GM21367 (cell line): ENCODE data around the gene B3GNT3.

Experiments
- ATAC-seq: cut with Tn5 transposase; IDR thresholded peaks from one replicate; pipeline ENCODE4 v1.9.1; 2021; ENCODE audit not compliant: unreplicated experiment

Gene B3GNT3, protein sequence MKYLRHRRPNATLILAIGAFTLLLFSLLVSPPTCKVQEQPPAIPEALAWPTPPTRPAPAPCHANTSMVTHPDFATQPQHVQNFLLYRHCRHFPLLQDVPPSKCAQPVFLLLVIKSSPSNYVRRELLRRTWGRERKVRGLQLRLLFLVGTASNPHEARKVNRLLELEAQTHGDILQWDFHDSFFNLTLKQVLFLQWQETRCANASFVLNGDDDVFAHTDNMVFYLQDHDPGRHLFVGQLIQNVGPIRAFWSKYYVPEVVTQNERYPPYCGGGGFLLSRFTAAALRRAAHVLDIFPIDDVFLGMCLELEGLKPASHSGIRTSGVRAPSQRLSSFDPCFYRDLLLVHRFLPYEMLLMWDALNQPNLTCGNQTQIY

DNA sequence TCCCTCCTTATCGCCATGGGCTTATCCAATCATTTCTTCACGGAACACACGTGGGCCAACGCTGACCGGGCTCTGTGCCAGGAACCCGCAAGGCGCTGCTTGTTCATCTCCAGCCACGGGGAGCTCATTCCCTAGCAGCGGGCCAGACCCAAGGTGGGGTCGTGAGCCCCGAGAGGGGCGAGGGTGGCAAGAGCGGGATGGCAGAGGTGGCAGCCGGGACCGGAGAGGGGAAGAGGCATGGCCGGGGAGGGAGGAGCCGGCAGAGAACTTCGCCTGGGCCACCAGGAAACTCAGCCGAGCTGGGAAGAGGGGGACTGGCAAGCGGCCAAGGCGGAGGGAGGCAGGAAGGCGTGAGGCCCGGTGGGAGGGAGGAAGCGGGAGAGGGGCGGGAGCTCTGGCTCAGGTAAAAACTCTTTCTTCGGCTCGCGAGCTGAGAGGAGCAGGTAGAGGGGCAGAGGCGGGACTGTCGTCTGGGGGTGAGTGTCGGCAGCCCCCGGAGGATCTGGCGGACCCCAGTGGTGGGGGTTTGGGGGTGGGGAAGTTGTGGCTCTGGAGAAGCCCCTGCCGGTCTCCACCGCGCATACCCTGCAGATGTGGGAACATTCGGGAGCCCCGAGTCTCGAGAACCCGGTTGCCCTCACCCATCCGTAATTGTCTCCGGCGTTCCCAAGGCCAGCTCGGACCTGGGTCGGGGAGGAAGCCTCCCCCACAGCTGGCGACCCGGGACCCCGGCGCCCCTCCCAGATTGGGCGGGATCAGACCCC lies at the start of gene B3GNT3:
B3GNT3 (plus strand) TSS at position 408 of the 764 bp plus-strand sequence. CDS start 12,670 bp downstream, outside the sequence.
- no peak for ATAC-seq

DNA sequence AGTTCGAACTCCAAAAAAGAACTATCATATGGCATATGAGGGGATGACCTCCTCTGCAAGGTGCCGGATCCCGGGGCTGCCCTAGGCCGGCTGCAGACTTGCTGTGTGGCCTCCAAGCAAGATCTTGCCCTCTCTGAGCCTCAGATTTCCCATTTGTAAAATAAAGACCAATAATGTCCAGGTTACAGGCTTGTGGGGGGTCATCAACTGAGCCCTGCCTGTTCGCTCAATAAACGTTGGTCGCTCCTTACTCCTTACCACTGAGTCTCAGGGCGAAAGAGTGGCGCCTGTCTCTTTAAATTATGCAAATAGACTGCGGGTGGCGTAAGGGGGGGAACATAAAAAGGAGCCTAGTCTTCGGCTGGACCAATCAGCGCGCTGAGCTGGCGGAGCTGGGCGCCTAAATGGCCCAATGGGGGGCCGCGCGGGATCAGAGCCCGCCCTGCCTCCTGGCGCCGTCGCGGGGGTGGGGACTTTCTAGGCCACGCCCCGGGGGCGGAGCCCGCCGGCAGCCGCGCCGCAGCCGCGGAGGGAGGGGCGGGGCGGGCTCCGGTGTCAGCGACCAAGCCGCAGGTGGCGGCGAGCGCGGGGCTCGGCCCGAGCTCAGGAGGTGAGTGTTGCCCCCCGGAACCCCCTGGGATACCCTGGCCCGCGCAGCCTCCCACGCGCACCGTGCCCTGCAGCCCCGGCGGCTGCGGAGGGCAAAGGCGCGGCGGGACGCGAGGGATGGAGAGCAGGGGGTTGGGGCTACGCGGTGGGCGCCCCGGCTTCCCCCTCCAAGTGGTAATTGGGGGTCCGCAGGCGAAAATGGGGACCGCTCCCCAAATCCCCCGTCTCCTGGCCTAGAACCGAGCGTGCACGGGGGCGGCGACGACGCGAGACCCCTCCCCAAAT lies 47.5 kb upstream of the B3GNT3 start:
- peak; percentile 41 for ATAC-seq

DNA sequence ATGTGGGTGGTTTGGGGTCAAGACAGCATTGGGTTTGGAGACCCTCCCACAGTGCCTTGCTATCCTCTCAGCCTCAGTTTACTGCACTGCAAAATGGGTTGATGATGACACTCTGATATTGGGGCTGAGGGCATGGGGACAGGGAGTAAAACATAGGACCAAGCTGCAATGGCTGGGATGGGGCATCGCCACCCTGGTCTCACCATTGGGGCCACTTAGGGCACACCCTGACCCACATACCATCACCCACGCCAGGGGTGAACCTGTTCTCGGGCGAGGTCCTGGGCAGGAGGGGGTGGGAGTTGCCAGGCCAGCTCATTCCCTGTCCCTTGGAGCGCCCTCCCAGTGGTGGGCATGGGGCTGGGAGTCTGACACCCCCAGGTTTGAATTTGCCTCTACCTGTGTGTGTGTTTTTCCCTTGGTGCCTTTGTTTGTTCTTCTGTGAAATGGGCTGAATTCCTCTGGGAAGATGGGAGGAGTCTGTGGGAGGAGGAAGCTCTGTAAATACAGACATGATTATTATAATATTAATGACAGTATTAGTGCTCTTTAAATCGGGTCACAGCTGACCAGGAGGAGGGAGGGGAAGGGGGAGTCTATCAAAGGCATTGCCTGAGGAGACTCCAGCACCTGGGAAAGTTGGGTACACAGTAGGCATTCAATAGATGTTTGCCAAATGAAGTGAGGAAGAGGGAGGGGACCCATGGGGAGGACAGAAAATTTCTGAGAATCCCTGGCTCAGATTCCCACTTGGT lies 45.9 kb upstream of the B3GNT3 start:
- no peak for ATAC-seq

DNA sequence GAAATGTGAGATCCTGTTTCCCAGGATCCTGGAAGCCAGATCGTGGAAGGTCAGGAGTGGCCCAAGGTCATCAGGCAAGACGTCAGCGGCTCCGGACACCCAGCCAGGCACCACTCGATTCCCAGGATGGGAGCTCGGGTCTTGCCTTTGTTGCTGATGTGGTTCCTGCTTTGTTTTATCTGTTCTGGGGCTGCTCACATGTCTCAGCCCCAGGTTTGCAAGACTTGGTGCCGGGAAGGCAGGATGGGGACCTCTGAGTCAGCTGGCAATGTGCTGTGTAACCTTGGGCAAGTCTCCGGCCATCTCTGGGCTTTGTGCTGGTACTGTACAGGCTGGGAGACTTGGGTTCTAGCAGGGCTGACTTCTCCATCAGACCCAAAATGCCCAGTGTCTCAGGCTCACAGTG lies 45.0 kb upstream of the B3GNT3 start:
- no peak for ATAC-seq

DNA sequence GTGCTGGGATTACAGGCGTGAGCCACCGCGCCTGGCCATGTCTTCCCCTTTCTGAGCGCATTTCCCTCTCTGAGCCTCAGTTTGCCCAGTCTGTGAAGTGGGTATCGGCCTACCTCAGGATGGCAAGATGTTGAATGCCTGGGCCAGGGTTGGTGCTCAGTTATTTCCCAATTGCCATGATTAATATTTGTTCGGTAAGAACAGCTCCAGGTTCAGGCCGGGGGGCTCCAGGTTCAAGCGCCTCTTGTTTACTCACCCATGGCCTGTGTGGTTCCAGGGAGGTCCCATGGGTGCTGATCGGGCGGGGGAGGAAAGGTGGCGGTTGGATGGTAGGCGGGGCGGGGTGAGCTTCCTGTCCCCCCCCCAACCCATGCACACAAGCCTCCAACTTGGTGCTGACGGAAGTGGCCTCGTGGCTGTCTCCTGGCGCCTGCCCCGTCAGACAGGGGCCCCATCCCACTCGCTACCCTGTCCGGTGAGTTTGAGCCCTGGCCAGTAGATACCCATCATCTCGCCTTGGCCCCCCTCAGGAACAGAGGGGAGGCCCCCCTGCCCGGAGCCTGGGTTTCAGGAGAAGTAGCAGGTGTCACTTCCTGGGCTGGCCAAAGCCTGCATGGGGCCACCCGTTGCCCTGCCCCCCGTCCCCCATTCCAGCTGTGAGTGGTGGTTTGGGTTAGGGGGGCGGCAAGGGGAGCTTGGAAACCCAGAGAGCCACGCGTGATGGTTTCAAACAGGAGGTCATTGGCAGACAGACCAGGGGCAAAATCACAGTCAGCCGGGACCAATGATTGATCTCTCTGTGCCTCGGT lies 43.6 kb upstream of the B3GNT3 start, which contains the start of gene FCHO1:
FCHO1 (plus strand) TSS at position 375 of the 809 bp plus-strand sequence. CDS start 3,688 bp downstream, outside the sequence.
- no peak for ATAC-seq

DNA sequence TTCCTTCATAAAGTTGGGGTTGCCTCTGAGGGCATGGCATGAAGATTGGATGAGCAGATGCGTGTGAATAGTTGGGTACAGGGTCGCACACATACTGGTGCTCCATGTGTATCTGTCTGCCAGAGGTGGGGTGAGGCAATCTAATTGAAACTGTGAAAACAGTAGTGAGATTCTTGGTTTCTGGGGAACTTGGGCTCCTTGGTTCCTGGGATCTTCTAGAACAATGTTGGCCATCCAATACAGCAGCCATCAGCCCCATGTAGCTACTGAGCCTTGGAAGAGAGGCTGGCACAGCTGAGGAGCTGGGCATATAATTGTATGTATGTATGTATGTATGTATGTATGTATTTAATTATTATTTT lies 43.0 kb upstream of the B3GNT3 start:
- ATAC-seq: no peak

DNA sequence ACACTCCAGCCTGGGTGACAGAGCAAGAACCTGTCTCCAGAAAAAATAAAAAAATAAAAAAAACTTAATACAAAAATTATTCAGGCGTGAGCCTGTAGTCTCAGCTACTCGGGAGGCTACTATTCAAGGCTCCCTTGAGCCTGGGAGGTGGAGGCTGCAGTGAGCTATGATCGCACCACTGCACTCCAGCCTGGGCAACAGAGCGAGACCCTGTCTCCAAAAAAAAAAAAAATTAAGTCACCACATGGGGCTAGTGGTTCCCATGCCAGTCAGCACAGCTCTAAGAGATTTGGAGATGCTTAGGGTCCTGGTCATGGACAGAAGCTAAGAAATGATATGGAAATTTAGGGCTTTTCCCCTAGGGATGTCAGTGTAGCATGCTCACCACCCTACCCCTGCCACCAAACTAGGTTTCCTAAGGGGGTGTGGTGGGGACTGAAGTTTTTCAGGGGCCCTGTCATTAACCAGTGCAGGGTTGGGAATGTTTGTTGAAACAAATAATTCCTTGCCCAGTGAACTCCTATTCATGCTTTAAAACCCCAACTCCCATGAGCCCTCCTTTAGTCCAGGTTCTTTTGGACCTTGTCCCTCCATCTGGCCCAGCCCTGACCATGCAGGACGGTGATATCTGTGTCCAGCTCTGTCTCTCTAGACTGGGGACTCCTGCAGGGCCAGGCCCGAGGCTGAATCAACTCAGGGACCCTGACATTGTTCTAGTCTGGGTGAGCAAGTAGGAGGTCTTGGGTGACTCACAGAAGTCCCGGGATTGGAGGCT lies 41.9 kb upstream of the B3GNT3 start:
- ATAC-seq: no peak

DNA sequence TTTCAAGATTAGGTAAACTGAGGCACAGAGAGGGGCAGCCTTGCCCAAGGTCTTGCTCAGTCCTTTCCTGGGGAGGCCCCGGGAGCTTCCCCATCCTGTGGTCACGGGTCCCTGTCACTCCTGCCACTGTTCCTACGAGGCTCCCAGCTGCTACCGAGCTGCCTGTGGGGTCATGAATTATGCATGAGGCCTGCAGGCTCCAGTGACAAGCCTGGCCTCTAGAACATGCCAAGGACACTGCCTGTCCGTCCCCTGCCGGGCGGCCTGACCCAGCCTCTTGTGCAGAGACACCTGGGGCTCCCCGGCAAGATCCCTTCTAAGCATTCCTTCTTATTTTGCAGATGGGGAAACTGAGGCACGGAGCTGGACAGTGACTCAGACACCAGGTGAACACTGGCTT lies 41.0 kb upstream of the B3GNT3 start:
- no peak for ATAC-seq

DNA sequence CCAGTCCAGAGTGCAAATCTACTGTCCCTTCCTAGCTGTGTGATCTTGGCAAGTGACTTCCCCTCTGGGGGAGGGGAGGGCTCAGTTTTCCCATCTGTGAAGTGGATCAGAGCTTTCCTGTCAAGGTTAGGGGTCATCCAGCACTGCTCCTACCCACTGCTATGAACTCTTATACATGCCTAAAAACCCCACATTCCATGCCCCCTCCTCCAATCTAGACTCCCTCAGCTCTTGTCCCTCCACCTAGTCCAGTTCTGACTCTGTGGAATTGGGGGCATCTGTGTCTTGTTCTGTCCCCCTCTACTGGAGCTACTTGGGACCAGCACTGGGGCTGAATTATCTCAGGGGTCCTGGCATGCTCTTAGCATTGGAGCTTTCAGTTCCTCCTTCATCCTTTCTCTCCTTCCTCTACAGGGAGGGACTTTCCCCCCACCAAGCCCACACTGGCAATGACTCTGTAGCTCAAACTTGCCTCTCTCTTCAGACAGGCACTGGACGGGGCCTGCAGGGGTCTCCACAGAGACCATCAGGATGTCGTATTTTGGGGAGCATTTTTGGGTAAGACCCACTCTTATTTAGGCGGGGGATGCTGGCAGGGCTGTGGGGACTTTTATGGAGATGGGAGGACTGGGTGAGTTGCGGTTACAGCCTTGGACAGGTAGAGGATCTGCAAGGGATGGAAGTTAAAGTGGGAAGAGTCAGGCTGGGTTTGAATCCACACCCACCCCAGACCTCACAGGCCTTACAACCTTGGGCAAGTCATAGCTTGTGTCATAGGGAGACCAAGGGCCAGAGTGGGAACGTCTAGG lies 40.1 kb upstream of the B3GNT3 start:
- ATAC-seq: no peak

DNA sequence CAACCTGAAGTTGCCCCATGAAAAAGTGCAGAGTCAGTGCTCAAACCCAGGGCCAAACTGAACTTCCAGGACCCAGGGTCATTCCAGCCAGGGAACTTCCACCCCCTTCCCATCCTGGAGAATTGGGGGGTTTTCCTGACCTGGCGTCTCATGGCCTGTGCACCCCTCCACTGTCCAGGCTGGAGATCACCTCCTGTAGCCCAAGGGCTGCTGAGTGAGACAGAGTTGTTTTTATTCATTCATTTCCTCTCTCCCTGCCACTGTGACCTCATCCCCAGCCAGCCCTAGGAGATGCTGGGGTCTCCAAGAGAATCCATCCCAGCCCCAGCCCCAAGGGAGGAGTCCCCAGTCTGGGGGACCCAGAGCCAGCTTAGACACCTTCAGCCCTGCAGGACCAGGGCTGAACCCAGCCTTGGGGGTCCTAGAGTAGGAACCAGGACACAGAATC lies 39.5 kb upstream of the B3GNT3 start:
- no peak for ATAC-seq

DNA sequence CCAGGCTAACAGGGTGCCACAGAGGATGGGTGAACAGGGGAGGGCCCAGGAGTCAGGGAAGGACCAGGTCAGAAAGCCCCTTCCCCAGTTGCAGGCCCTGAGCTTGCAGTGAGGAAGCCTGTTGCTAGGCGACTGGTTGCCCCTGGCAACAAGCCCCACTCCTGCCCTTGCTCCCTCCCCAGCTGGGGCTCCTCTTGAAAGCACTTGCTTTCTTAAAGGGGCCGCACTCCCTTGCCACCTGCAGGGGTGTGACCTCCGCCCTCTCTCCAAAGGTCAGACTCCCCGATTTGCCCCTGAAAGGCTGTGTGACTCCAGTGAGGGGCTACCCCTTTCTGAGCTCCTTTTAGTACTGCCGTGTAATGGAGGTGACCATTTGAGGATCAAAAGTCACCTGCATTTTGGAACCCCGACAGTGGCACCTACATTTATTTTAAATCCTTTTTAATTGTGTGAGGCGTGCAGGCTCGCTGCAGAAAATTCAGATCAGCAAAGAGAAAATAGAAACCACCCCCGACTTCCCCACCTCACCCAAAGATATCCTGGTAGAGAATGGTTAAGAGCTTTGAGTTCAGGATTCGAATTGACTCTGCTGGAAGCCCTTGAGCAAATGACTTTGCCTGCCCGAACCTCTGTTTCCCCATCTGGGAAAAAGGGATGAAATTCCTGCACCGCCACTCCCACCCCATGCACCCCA lies 38.8 kb upstream of the B3GNT3 start:
- ATAC-seq: no peak

DNA sequence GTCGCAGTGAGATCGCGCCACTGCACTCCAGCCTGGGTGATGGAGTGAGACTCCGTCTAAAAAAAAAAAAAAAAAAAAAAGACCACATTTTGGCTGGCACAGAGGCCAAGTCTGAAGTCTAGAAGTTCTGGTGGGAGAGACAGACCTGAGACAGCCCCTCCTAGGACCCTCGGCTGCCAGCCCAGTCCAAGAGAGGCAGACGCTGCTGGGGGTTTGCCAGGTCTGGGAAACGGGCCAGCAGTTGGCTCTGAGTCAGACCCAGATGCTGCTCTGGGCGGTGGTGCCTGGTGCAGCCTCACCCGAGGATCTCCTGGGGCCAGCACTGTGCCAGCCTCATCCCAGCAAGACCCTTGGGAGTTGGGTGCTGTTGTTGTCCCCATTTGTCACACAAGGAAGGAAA lies 37.8 kb upstream of the B3GNT3 start:
- ATAC-seq: no peak

DNA sequence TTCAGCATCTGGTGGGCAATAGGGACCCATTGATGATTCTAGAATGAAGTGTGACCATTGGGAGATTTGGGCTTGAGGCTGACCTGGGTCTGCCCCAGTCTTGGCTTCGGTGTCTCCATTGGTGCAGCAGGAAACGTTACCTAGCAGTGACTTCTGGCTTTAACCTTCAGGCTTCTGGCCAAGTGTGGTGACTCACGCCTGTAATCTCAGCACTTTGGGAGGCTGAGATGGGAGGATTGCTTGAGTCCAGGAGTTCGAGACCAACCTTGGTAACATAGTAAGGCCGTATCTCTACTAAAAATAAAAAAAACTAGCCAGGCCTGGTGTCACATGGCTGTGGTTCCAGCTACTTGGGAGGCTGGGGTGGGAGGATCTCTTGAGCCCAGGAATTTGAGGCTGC lies 36.4 kb upstream of the B3GNT3 start:
- ATAC-seq: no peak

DNA sequence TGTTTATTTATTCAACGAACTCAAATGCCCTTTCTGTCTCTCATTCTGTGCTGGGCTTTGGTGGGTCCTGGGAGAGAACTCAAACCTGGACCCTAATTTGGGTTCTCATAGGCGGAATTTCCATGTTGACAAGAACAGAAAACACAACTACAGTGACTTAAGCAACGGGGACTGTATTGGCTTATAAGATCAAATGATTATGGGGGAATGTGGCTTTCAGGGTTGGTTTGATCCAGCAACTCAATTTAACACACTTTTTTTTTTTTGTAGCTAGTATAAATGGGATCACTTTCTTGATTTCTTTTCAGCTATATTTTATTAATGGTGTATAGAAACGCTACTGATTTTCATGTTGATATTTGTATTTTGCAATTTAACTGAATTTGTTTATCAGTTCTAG lies 33.8 kb upstream of the B3GNT3 start:
- ATAC-seq: no peak

DNA sequence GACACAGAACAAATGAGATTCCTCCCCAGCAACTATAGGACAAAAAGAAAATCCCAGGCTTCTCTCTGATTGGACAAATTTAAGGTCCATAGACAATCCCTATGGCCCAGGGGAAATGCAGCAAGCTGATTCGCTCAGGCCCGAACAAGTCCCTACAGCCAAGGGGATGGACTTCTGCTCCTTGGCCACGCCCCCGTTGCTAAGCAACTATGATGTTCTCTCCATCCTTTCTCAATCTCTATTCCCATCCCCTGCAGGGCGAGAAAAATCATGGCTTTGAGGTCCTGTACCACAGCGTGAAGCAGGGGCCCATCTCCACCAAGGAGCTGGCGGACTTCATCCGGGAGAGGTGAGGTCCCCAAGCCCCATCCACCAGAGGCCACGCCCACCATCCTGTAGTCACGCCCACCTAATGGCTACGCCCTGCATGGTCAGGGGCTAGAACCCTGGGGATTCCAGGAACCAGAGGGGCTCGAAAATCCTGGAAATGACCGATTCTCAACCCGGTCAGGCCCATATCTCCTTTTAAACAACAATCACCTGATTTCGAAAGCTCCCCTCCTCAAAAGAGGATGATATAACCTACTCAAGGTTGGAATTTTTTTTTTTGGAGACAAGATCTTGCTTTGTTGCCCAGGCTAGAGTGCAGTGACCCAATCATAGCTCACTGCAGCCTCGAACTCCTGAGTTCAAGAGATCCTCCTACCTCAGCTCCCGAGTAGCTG lies 32.3 kb upstream of the B3GNT3 start:
- no peak for ATAC-seq

DNA sequence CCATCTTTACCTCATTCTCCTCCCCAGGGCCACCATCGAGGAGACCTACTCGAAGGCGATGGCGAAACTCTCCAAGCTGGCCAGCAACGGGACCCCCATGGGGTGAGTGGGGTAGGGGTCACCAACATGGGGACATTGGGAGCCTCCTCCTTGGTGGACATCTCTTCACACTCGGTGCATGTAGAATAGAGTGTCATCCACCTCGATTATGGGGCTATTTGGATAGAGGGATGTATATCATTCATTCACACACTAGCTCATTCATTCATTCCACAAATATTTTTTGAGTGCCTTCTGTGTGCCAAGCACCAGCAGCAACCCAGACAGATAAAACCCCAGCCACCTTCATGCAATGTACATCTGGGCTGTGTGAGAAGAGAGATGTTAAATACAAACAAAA lies 30.6 kb upstream of the B3GNT3 start:
- ATAC-seq: no peak

DNA sequence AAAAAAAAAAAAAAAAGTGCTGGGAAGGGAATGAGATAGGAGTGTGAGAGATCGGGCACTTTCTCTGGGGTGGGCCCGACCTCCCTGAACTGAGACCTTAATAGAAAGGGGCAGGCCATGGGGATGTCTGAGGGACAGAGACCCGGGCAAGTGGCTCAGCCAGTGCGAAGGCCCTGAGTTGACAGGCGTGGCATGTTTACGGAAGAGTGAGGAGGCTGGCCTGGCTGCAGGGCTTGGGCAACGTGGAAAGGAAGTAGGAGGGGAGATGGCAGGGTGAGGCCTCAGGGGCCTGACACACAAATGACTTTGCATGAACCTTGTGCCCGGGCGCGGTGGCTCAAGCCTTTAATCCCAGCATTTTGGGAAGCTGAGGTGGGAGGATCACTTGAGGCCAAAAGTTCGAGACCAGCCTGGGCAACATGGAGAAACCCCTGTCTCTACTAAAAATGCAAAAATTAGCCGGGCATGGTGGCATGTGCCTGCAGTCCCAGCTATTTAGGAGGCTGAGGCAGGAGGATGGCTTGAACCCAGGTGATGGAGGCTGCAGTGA lies 29.8 kb upstream of the B3GNT3 start:
- ATAC-seq: no peak
